OCI-LY7 (cell line): ENCODE data around the gene OAT.

Experiments
- EZH2phosphoT487 ChIP-seq: fragments of 200-600 bp; sonication (generic); IDR thresholded peaks from 2 replicates; pipeline ENCODE4 v1.6.1; 2018; ENCODE audit warnings: low read depth, borderline replicate concordance, mild to moderate bottlenecking, mixed run types, antibody characterized with exemption, low read length, moderate library complexity, mixed read lengths
- TF ChIP-seq, protein P1 (sequence below): fragments of 200-600 bp; sonication (generic); conservative IDR thresholded peaks from 2 replicates; pipeline ENCODE4 v1.5.1; 2014; ENCODE audit warnings: mild to moderate bottlenecking, antibody characterized with exemption, low read length, moderate library complexity, mixed read lengths

GRCh38 chr10:124375691-124376090 is 43.0 kb downstream of the OAT start:
- TF ChIP-seq, protein P1, sequence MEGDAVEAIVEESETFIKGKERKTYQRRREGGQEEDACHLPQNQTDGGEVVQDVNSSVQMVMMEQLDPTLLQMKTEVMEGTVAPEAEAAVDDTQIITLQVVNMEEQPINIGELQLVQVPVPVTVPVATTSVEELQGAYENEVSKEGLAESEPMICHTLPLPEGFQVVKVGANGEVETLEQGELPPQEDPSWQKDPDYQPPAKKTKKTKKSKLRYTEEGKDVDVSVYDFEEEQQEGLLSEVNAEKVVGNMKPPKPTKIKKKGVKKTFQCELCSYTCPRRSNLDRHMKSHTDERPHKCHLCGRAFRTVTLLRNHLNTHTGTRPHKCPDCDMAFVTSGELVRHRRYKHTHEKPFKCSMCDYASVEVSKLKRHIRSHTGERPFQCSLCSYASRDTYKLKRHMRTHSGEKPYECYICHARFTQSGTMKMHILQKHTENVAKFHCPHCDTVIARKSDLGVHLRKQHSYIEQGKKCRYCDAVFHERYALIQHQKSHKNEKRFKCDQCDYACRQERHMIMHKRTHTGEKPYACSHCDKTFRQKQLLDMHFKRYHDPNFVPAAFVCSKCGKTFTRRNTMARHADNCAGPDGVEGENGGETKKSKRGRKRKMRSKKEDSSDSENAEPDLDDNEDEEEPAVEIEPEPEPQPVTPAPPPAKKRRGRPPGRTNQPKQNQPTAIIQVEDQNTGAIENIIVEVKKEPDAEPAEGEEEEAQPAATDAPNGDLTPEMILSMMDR = no peak
- no peak for TF ChIP-seq EZH2phosphoT487
